HG03139 (cell line): ENCODE data around the gene EPB42.
"Not testable (repeated sequence)": the region's sequence is repeated elsewhere in the genome, so short reads cannot be mapped to it uniquely, and the experiment has no call there.

Source experiments
- ATAC-seq: cut with Tn5 transposase; IDR thresholded peaks from one replicate; pipeline ENCODE4 v1.9.1; 2021; ENCODE audit not compliant: unreplicated experiment

The EPB42 gene

GRCh38 chr15:43189296-43189695 is 31.5 kb downstream of the EPB42 start:
- no peak for ATAC-seq

- no peak for ATAC-seq
Observed at GRCh38 chr15:43187544-43188155, 33.2 kb downstream of the EPB42 start.

- peak; percentile 5 for ATAC-seq
Observed at GRCh38 chr15:43186003-43186353, 34.8 kb downstream of the EPB42 start.

- ATAC-seq, result peak; percentile 94
Observed at GRCh38 chr15:43185157-43186002, 35.4 kb downstream of the EPB42 start, which contains the start of gene CCNDBP1. CCNDBP1 (plus strand) TSS chr15:43185403; CDS start chr15:43185499, 96 bp downstream.

GRCh38 chr15:43184407-43185124 is 36.3 kb downstream of the EPB42 start:
- no peak for ATAC-seq

- ATAC-seq, result no peak
Observed at GRCh38 chr15:43183270-43183669, 37.5 kb downstream of the EPB42 start.

GRCh38 chr15:43177147-43177546 is 43.7 kb downstream of the EPB42 start:
- ATAC-seq, result not testable (repeated sequence)

GRCh38 chr15:43175656-43176309 is 45.0 kb downstream of the EPB42 start:
- not testable (repeated sequence) for ATAC-seq

- no peak for ATAC-seq
Observed at GRCh38 chr15:43169888-43170287, 50.9 kb downstream of the EPB42 start.

GRCh38 chr15:43168192-43169107 is 52.4 kb downstream of the EPB42 start:
- no peak for ATAC-seq

- not testable (repeated sequence) for ATAC-seq
Observed at GRCh38 chr15:43167261-43167660, 53.6 kb downstream of the EPB42 start.

GRCh38 chr15:43165801-43166325 is 55.0 kb downstream of the EPB42 start:
- no peak for ATAC-seq

GRCh38 chr15:43153269-43153668 is 67.5 kb downstream of the EPB42 start:
- no peak for ATAC-seq

- no peak for ATAC-seq
Observed at GRCh38 chr15:43151688-43152087, 69.1 kb downstream of the EPB42 start.

- ATAC-seq, result no peak
Observed at GRCh38 chr15:43150191-43150929, 70.5 kb downstream of the EPB42 start.
